CD4-positive, alpha-beta T cell (primary cell): Measurements from ENCODE around the gene ZSCAN18. TPM values are rescaled to one million over a fixed set of nuclear protein-coding genes. Genes with fewer than 3 reads are reported as not detected.

Experiments used
- ATAC-seq: fragments of 200-7000 bp; cut with Tn5 transposase; one replicate; pipeline ENCODE4 v1.10.0; 2022; ENCODE audit warnings: mild to moderate bottlenecking; ENCODE audit not compliant: poor library complexity
- CTCF ChIA-PET: fragments of 350-600 bp; sonication (Branson Sonifier 250); formaldehyde crosslinking; loops from one replicate; lab custom pipeline; 2021; ENCODE audit warnings: antibody characterized with exemption, inconsistent platforms; lab: Charles Lee
- POLR2A ChIA-PET: fragments of 350-600 bp; sonication (Branson Sonifier 250); formaldehyde crosslinking; loops from one replicate; lab custom pipeline; 2021; ENCODE audit warnings: antibody characterized with exemption, inconsistent platforms; lab: Charles Lee
- DNase-seq, 14 experiments: peaks; one replicate each; pipeline ENCODE4 v3.0.0-alpha.2; 2013 to 2020; ENCODE audit warnings: mixed read lengths in 2 of 14
- H3K27ac ChIP-seq, 2 donors: one replicate each; pipeline versions ENCODE4 v1.5.1 to v1.7.0; 2013; ENCODE audit warnings: low read length in 2 of 2, low read depth in 1 of 2, mild to moderate bottlenecking in 1 of 2
- H3K27me3 ChIP-seq, 2 experiments: 1 replicate in 1 of 2; 2 replicates in 1 of 2; pipeline versions ENCODE4 v1.6.1 to v1.7.0; 2013; ENCODE audit warnings: low read length in 2 of 2, control low read depth in 1 of 2, mild to moderate bottlenecking in 1 of 2, moderate library complexity in 1 of 2; ENCODE audit not compliant: insufficient read depth in 2 of 2, control insufficient read depth in 1 of 2
- H3K36me3 ChIP-seq: one replicate; pipeline ENCODE4 v1.6.1; 2013; ENCODE audit warnings: low read length, control low read depth; ENCODE audit not compliant: insufficient read depth
- H3K4me1 ChIP-seq: one replicate; pipeline ENCODE4 v1.6.1; 2013; ENCODE audit warnings: low read length, control low read depth; ENCODE audit not compliant: insufficient read depth
- H3K4me3 ChIP-seq: one replicate; pipeline ENCODE4 v1.5.1; 2013; ENCODE audit warnings: mild to moderate bottlenecking, low read length, moderate library complexity
- H3K9me3 ChIP-seq, 2 experiments: 1 replicate in 1 of 2; 2 replicates in 1 of 2; pipeline versions ENCODE4 v1.6.1 to v1.7.0; 2013; ENCODE audit warnings: low read length in 2 of 2, mild to moderate bottlenecking in 2 of 2, control low read depth in 1 of 2, moderate library complexity in 1 of 2; ENCODE audit not compliant: control insufficient read depth in 1 of 2, insufficient read depth in 1 of 2
- H3K27ac Mint-ChIP-seq: one replicate; pipeline ENCODE4 v1.8.0; 2020; ENCODE audit warnings: mixed read lengths
- H3K27me3 Mint-ChIP-seq: one replicate; pipeline ENCODE4 v1.8.0; 2021; ENCODE audit warnings: mixed read lengths
- H3K36me3 Mint-ChIP-seq: one replicate; pipeline ENCODE4 v1.8.0; 2021; ENCODE audit warnings: low read depth, mixed read lengths
- H3K4me1 Mint-ChIP-seq: one replicate; pipeline ENCODE4 v1.8.0; 2021; ENCODE audit warnings: low read depth, mixed read lengths
- H3K4me3 Mint-ChIP-seq: one replicate; pipeline ENCODE4 v1.8.0; 2020; ENCODE audit warnings: mild to moderate bottlenecking, mixed read lengths
- H3K9me3 Mint-ChIP-seq: one replicate; pipeline ENCODE4 v1.8.0; 2020; ENCODE audit warnings: mixed read lengths
- CTCF ChIP-seq: fragments of 200-600 bp; IDR thresholded peaks from one replicate; pipeline ENCODE4 v1.8.0; 2022; ENCODE audit warnings: antibody characterized with exemption, mild to moderate bottlenecking
- intact Hi-C, 2 experiments: fragments of 100-400 bp; cut with DNase I in 1 of 2; cut with micrococcal nuclease in 1 of 2; formaldehyde crosslinking; loops; one replicate each; pipeline versions ENCODE4 v1.15.1 to v1.9.0; 2023 to 2025; cut with DNase I, micrococcal nuclease
- total RNA-seq, 174 experiments: library from RNA in 2 of 174; stranded (reverse) in 2 of 174; gene quantifications; one replicate each; pipeline ENCODE4 v1.2.3 and lab custom pipeline; 2021 to 2026

Gene ZSCAN18
- total RNA-seq, 2 experiments from 2014 or later: 57.1 to 58.8 TPM

- intact Hi-C loops: no loop called here
- no peak for ATAC-seq
- Mint-ChIP-seq H3K4me3 (no peak overlapping the region), H3K9me3 (peaks cover 20% of the 10 kb centered on the region), H3K4me1 (no peaks in the 10 kb centered on the region), H3K36me3 (peaks cover 81% of the 10 kb centered on the region), H3K27me3 (no peaks in the 10 kb centered on the region), H3K27ac (no peak overlapping the region)
- no peak for DNase-seq
- Histone ChIP-seq H3K27ac (no peak overlapping the region), H3K4me3 (no peak overlapping the region), H3K9me3 (peaks cover 77 to 84% of the 10 kb centered on the region in 2 experiments), H3K36me3 (no peaks in the 10 kb centered on the region), H3K27me3 (no peaks in the 10 kb centered on the region), H3K4me1 (no peaks in the 10 kb centered on the region)
- ChIA-PET POLR2A (no interaction called here), CTCF (no interaction called here)
- TF ChIP-seq CTCF: no peak
These were observed 30.7 kb downstream of the ZSCAN18 start for GRCh38 chr19:58067240-58067912.

GRCh38 chr19:58063712-58064111 is 34.3 kb downstream of the ZSCAN18 start:
- Histone ChIP-seq H3K27me3 (peaks cover 0 to 3% of the 10 kb centered on the region in 2 experiments), H3K4me3 (no peak overlapping the region), H3K27ac (no peak overlapping the region), H3K36me3 (no peaks in the 10 kb centered on the region), H3K4me1 (peaks cover 10% of the 10 kb centered on the region), H3K9me3 (peaks cover 74 to 81% of the 10 kb centered on the region in 2 experiments)
- H3K27me3 Mint-ChIP-seq: peaks cover 3% of the 10 kb centered on the region
- ATAC-seq (no peak), DNase-seq (no peak)
- POLR2A ChIA-PET: no interaction called here
- no peak for TF ChIP-seq CTCF
- H3K9me3 Mint-ChIP-seq: peaks cover 16% of the 10 kb centered on the region
- H3K4me1 Mint-ChIP-seq: peaks cover 4% of the 10 kb centered on the region
- peaks cover 91% of the 10 kb centered on the region for H3K36me3 Mint-ChIP-seq
- no peak overlapping the region for H3K4me3 Mint-ChIP-seq
- no peak overlapping the region for H3K27ac Mint-ChIP-seq
- CTCF ChIA-PET: no interaction called here
- intact Hi-C loops: no loop called here

- Histone ChIP-seq H3K27me3 (peaks cover 0 to 14% of the 10 kb centered on the region in 2 experiments), H3K36me3 (no peaks in the 10 kb centered on the region), H3K9me3 (peaks cover 73 to 86% of the 10 kb centered on the region in 2 experiments), H3K4me3 (no peak overlapping the region), H3K4me1 (peaks cover 12% of the 10 kb centered on the region), H3K27ac (no peak overlapping the region)
- ATAC-seq (no peak), DNase-seq (no peak)
- ChIA-PET POLR2A (interaction anchor here (1.5 kb wide), 1 partner anchor 123 kb away, joined by 3 read pairs; the partner anchor contains the start of gene ZNF274), CTCF (no interaction called here)
- intact Hi-C loops: no loop called here
- Mint-ChIP-seq H3K4me3 (peak overlapping the region; percentile 45), H3K27ac (no peak overlapping the region), H3K27me3 (peaks cover 19% of the 10 kb centered on the region), H3K4me1 (peaks cover 6% of the 10 kb centered on the region), H3K36me3 (peaks cover 75% of the 10 kb centered on the region), H3K9me3 (peaks cover 5% of the 10 kb centered on the region)
- no peak for TF ChIP-seq CTCF
These were observed 37.8 kb downstream of the ZSCAN18 start for GRCh38 chr19:58060231-58060630.
